AG04450 (cell line): ENCODE measurements around the gene TSPO. TPM values are rescaled to one million over a fixed set of nuclear protein-coding genes. Genes with fewer than 3 reads are reported as not detected.

Source experiments
- polyA plus RNA-seq: library from polyadenylated mRNA; depleted of rRNA; stranded (reverse); fragments of >200 nt; gene quantifications from 2 replicates; pipeline ENCODE4 v1.2.3, GENCODE V29; 2011; rRNA removed

TSPO gene
- polyA plus RNA-seq, 1 experiment: 107 TPM

Other genes starting within 250 kb of the TSPO start
- 59.6 and 60.2 TPM in 2 replicates for gene PACSIN2, start 136.4 kb upstream of the TSPO start, polyA plus RNA-seq
- 17.5 and 18.8 TPM in 2 replicates for gene TTLL1, start 62.2 kb upstream of the TSPO start, polyA plus RNA-seq
- not detected in 2 replicates for gene BIK, start 40.8 kb upstream of the TSPO start, polyA plus RNA-seq
- gene MCAT, start 8.2 kb upstream of the TSPO start, polyA plus RNA-seq: 10.5 and 12.0 TPM in 2 replicates
- gene TTLL12, start 35.6 kb downstream of the TSPO start, polyA plus RNA-seq: 5.7 and 9.0 TPM in 2 replicates
- not detected in 2 replicates for gene SCUBE1, start 191.8 kb downstream of the TSPO start, polyA plus RNA-seq